Activated naive CD8-positive, alpha-beta T cell treated with anti-CD3 and anti-CD28 coated beads, Interleukin-2, amount 50 U/mL, for 16 hours (primary cell): ENCODE results near the gene ZC3HAV1.
"Not testable (repeated sequence)": the region's sequence is repeated elsewhere in the genome, so short reads cannot be mapped to it uniquely, and the experiment has no call there.

ENCODE experiments used
- DNase-seq: peaks from one replicate; pipeline ENCODE4 v3.0.0-alpha.2; 2020; ENCODE audit warnings: low read depth, low spot score

The ZC3HAV1 gene

GRCh38 chr7:139054101-139054500, 55.4 kb downstream of the ZC3HAV1 start:
- DNase-seq = no peak

- no peak for DNase-seq
Observed at GRCh38 chr7:139051655-139052054, 57.9 kb downstream of the ZC3HAV1 start.

- no peak for DNase-seq
Observed at GRCh38 chr7:139049936-139050335, 59.6 kb downstream of the ZC3HAV1 start.

- DNase-seq = no peak
Observed at GRCh38 chr7:139049111-139049510, 60.4 kb downstream of the ZC3HAV1 start.

GRCh38 chr7:139047970-139048369, 61.5 kb downstream of the ZC3HAV1 start:
- no peak for DNase-seq

GRCh38 chr7:139046143-139046542, 63.4 kb downstream of the ZC3HAV1 start:
- DNase-seq = no peak

GRCh38 chr7:139044813-139045794, 64.4 kb downstream of the ZC3HAV1 start:
- DNase-seq = no peak

- DNase-seq = peak; percentile 43
Observed at GRCh38 chr7:139043823-139044812, 65.4 kb downstream of the ZC3HAV1 start.

GRCh38 chr7:139041378-139042085, 68.0 kb downstream of the ZC3HAV1 start:
- no peak for DNase-seq

- no peak for DNase-seq
Observed at GRCh38 chr7:139038691-139039090, 70.8 kb downstream of the ZC3HAV1 start.

GRCh38 chr7:139036901-139037300, 72.6 kb downstream of the ZC3HAV1 start:
- no peak for DNase-seq

GRCh38 chr7:139035586-139036353, 73.8 kb downstream of the ZC3HAV1 start, which contains the start of gene ZC3HAV1L:
Gene ZC3HAV1L (minus strand): TSS chr7:139036042. CDS start chr7:139036017, 25 bp downstream.
- DNase-seq = no peak

GRCh38 chr7:139034855-139035585, 74.5 kb downstream of the ZC3HAV1 start:
- DNase-seq = no peak

GRCh38 chr7:139034336-139034735, 75.2 kb downstream of the ZC3HAV1 start:
- DNase-seq = no peak

- DNase-seq = no peak
Observed at GRCh38 chr7:139033346-139034114, 76.0 kb downstream of the ZC3HAV1 start.

GRCh38 chr7:139032473-139032872, 77.0 kb downstream of the ZC3HAV1 start:
- DNase-seq = no peak

GRCh38 chr7:139029353-139029752, 80.2 kb downstream of the ZC3HAV1 start:
- no peak for DNase-seq

- no peak for DNase-seq
Observed at GRCh38 chr7:139026551-139026950, 83.0 kb downstream of the ZC3HAV1 start.

- DNase-seq = not testable (repeated sequence)
Observed at GRCh38 chr7:139025861-139026260, 83.7 kb downstream of the ZC3HAV1 start.
